GM15510 (cell line): ENCODE data around the gene HEMK1.

Source experiments
- POLR2A ChIP-seq: IDR thresholded peaks from 3 replicates; pipeline ENCODE4 v1.6.1; 2011; ENCODE audit warnings: borderline replicate concordance; ENCODE audit not compliant: insufficient read length; ENCODE audit errors: extremely low read depth

HEMK1 gene

GRCh38 chr3:50642382-50642781 is 73.1 kb downstream of the HEMK1 start:
- no peak for TF ChIP-seq POLR2A

GRCh38 chr3:50644561-50644960 is 75.2 kb downstream of the HEMK1 start:
- TF ChIP-seq POLR2A = no peak

- TF ChIP-seq POLR2A = no peak
Measured at GRCh38 chr3:50645378-50645777, 76.1 kb downstream of the HEMK1 start.
